GM21367 (cell line): ENCODE measurements around the gene POTEM.
A peak's percentile ranks its signal among the peaks of the same experiment; 100 is the strongest.
"Not testable (repeated sequence)": the region's sequence is repeated elsewhere in the genome, so short reads cannot be mapped to it uniquely, and the experiment has no call there.

Experiments used
- ATAC-seq: cut with Tn5 transposase; IDR thresholded peaks from one replicate; pipeline ENCODE4 v1.9.1; 2021; ENCODE audit not compliant: unreplicated experiment

POTEM gene

DNA sequence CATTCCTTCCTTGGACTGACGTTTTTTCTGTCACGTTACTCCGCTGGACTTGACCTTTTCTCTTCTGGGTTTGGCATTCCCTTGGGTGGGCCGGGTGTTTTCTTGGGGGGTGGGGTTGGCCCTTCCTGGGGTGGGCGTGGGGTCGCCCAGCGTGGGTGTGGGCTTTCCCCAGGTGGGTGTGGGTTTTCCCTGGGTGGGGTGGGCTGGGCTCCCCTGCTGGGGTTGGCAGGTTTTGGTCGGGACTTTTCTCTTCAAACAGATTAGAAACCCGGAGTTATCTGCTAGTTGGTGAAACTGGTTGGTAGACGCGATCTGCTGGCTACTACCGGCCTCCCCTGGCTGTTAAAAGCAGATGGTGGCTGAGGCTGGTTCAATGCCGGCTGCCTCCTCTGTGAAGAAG is at the start of gene POTEM:
TSS of gene POTEM (plus strand) at position 301 of the 400 bp plus-strand sequence. CDS start at position 353, 52 bp downstream.
- not testable (repeated sequence) for ATAC-seq

DNA sequence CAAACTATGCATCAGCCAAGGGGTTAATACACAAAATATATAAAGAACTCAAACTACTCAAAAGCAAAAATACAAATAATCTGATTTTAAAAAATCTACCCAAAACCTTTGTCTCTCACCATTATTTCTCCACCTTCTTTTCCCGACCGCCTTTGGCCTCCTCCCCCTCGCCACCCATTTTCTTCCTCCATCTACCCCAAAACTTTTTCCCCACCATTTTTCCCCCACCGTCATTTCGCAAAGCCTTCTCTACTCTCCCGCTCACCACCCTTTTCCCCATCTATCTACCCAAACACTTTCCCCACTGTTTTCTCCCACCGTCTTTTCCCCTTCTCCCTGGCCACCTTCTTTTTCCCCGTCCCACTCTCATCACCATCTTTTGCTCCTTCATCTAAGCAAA is 48.9 kb upstream of the POTEM start:
- not testable (repeated sequence) for ATAC-seq

GRCh38 chr14:18920052-18920451 is 47.2 kb upstream of the POTEM start:
- not testable (repeated sequence) for ATAC-seq

DNA sequence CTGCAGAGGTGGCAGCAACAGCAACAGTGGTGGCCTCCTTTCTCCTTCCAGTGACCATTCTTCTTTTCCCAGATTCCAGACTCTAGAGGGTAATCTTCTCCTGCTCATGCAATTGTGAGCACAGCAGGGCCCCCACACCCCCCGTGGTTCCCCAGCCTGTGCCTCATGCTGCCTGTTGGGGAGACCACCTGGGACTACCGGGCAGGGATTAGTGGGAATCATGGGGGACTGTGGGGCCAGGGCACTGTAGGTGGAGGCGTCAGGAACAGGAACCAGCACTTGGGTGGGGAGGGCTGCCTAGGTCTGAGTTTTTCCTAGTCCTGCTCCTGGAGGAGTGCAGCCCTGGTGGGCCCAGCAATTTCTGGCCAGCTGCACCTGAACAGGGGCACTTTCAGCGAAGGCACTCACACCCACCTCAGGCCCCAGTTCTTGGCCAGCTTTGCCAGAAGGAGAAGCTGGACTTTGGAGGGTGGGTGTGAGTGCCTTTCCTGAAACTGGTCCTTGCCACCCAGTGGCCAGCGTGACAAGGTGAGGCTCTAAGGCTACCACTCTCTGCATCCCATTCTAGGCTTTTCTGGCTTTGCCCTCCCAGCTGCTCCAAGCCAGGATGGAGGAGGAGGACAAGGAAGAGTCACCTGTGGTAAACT is 46.1 kb upstream of the POTEM start:
- not testable (repeated sequence) for ATAC-seq

GRCh38 chr14:18936848-18937247 is 30.4 kb upstream of the POTEM start:
- ATAC-seq = not testable (repeated sequence)

DNA sequence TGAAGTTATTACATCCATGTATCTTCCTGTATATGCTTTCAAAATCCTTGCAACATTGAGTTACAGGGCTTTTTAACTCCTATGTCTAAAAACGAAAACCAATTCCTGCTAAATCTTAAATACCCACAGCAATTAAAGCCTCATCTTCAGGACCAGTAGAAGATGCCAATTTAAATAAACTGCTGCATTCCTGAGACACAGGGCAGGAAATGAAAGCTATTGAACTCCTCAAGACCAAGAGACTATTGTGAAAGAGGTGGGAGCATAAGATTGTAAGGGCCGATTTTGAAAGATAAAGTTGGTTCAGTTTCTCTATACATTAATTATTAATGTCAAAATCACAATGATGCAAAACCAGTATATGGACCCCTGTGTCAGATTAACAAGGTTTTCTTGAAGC is 28.5 kb upstream of the POTEM start:
- not testable (repeated sequence) for ATAC-seq

DNA sequence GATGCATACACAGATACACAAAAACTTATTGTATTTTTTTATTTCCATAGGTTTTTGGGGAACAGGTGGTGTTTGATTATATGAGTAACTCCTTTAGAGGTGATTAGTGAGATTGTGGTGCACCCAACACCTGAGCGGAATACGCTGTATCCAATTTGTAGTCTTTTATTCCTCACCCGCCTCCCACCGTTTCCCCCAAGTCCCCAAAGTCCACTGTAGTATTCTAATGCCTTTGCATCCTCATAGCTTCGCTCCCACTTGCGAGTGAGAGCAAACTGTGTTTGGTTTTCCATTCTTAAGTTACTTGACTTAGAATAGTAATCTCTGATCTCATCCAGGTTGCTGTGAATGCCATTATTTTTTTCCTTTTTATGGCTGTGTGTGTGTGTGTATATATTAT is 17.3 kb upstream of the POTEM start:
- not testable (repeated sequence) for ATAC-seq

GRCh38 chr14:18953085-18953484 is 14.1 kb upstream of the POTEM start:
- not testable (repeated sequence) for ATAC-seq

- not testable (repeated sequence) for ATAC-seq
These were observed 11.4 kb upstream of the POTEM start for GRCh38 chr14:18955816-18956215.

GRCh38 chr14:18961576-18961975 is 5.7 kb upstream of the POTEM start:
- ATAC-seq = not testable (repeated sequence)

DNA sequence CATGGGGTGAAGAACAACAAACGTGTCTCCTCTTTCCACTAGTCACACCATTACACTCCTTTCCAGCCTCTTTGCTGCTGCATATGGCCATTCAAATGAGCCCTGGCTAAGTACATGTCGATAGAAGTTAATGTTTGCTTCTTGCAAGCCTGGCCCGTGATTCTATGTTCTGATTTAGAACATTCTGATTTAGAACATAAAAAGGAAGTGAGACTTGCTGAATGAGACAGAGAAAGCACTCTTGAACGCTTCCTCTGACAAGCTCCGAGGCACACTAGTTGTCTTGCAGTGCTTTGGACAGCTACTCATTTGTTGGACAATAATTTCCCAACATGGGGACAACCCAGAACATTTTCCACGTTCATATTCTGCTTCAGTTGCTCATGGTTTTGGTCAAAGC is 5.1 kb upstream of the POTEM start:
- peak; percentile 71 for ATAC-seq

- not testable (repeated sequence) for ATAC-seq
These were observed 4.0 kb upstream of the POTEM start for GRCh38 chr14:18963276-18963675.

- ATAC-seq = not testable (repeated sequence)
These were observed 2.4 kb upstream of the POTEM start for GRCh38 chr14:18964878-18965277.

DNA sequence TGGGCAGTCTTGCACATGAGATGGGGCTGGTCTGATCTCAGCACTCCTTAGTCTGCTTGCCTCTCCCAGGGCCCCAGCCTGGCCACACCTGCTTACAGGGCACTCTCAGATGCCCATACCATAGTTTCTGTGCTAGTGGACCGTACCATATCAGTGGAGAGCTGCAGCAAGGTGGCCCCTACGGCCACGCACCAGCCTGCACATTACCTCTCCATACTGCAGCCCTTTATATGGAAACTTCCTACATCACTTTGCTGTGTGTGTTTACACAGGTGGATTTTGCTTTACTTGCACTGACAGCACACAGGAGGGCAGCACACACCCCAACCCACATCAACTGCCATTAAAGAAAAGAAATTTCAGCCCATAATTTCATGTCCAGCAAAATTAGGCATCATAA is 35.3 kb downstream of the POTEM start:
- not testable (repeated sequence) for ATAC-seq

DNA sequence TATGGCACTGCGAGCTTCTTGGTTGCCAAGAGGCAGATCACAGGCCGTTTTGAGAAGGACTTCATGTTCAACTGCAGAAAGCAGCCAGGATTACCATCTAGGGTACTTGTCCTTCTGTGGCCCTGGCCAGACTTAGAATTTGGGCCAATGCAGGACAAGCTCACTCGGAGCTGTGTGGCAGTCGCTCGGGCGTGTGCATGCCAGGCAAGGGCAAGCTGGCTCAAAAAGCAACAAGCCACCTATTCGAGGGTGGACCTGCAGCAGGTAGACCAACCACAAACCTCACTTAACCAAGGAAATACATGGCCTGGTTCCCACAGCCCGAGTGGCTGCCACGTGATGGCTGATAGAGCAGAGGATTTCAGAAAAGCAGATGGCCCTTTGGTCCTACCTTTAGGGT is 39.3 kb downstream of the POTEM start:
- not testable (repeated sequence) for ATAC-seq

DNA sequence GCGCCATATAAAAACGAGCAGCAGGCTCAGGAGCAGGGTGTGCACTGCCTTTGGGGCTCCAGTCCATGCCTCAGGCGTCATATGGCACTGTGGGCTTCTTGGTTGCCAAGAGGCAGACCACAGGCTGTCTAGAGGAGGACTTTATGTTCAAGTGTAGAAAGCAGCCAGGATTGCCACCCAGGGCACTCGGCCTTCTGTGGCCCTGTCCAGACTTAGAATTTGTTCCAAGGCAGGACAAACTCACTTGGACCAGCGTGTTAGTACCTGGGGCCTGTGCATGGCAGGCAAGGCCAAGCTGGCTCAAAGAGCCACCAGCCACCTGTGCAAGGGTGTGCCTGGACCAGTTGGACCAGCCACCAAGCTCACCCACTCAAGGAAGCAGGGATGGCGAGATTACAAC is 40.4 kb downstream of the POTEM start:
- not testable (repeated sequence) for ATAC-seq

GRCh38 chr14:19011029-19011428 is 43.8 kb downstream of the POTEM start:
- not testable (repeated sequence) for ATAC-seq

DNA sequence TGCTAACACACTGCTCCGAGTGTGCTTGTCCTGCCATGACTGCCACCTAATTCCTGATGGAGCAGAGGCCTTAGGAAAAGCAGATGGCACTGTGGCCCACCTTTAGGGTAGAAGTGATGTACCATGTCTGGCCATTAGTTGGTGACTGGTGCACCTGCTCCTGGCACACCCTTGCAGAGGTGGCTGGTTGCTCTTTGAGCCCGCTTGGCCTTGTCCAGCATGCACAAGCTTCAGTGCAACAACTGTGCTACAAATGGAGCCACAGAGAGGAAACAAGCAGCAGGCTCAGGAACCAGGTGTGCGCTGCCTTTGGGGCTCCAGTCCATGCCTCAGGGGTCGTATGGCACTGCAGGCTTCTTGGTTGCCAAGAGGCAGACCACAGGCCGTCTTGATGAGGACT is 44.5 kb downstream of the POTEM start:
- ATAC-seq = not testable (repeated sequence)

GRCh38 chr14:19015185-19015584 is 48.0 kb downstream of the POTEM start:
- not testable (repeated sequence) for ATAC-seq

DNA sequence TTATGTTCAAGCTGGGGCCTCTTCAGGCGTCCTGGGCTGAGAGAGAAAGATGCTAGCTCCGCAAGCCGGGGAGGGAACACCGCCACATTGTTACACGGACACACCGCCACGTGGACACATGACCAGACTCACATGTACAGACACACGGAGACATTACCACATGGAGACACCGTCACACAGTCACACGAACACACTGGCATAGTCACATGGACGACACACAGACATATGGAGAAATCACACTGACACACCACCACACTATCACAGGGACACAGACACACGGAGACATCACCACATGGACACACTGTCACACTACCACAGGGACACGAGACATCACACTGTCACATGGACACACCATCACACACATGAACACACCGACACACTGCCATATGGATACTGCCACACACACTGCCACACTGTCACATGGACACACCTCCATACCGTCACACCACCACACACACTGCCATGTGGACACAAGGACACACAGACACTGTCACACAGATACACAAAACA is 57.9 kb downstream of the POTEM start:
- ATAC-seq = not testable (repeated sequence)

DNA sequence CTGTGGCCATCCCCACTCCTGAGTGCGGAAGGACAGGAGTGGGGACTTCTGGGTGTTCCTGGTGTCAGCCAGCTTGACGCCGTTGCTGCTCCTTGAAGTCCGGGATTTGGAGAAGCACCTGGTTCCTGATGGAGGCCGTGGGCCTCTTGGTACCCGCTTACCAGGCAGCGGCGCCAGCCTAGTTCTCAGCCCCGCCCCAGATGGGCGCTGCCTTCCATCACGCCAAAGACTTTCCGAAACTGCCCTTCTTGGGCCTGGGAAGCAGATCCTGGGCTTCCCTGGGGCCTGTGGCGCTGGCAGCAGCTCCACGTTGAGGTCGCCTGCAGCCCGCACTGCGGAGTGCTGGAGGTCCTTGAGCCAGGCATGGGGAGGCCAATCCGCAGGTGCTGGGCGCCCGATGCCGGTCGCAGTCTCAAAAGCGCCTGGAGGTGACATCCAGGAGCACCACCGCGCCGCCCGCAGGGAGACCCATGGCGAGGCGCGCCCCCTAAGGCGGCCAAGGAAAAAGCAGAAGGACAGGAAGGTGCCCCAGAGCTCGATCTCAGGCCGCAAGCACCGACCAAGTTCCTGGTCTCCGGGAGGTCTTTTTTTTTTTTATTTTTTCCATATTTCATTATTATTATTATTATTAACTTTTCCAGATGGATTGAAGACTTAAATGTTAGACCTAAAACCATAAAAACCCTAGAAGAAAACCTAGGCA is 59.6 kb downstream of the POTEM start:
- ATAC-seq = not testable (repeated sequence)

DNA sequence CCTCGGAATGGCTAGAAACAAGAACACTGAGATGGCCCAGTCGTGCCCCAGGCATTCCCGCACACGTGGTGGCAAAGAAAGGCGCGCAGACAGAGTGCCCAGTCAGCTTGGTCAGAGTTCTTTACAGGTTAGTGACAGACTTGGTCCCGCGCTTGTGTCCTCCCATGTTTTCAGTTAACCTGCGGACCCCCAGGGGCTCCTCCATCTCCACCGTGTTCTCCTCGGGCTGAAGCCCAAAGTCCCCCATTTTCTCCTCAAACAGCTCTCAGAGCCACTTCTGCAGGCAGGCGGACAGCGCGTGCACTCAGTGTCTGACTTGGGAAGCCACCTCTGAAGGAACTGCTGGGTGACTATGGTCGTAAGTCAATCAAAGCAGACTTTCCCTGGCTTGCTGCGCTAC is 60.7 kb downstream of the POTEM start:
- not testable (repeated sequence) for ATAC-seq
